Stimulated activated CD4-positive, alpha-beta T cell treated with anti-CD3 and anti-CD28 coated beads, Interleukin-2, amount 100 ng/mL, for 24 hours (primary cell): ENCODE results near the gene CCDC77.

Experiments
- DNase-seq, 2 donors: peaks; one replicate each; pipeline ENCODE4 v3.0.0-alpha.2; 2020

Gene CCDC77

DNA sequence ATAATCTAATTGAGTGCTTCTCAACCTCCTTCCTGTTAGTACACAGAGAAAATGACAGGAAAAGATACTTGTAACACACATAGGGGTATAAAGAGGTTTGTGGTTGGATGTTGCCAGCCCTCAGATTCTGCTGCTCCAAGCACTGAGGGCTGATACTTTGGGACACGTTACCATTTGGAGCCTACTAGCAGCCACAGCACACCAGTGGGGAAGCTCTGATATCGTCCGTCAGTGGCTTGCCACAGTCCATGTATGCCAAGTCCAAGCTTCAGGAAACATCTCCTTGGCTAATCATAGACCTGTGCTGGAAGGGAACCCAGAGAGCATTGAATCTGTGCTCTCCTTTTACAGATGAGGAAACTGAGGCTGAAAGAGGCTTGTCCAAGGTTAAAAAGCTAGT is 80.6 kb downstream of the CCDC77 start:
- no peak for DNase-seq

DNA sequence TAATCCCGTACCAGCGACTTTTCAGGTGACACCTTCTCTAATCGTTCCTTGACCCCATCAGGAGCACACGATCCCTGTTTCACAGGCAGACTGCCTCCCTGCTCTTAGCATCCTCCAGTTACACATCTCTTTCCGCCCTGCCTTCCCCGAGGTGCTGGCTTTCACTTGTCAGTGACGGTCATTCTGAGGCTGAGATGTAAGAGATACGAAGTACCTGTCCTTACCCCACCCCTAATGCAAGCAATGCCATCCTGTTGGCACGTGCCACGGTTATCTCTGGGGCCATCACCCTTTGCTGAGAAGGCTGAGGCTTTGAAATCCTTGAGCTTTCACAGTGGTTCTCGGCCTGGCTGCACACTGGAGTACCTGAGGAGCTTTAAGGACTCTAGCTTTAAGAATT is 82.7 kb downstream of the CCDC77 start:
- DNase-seq: no peak

DNA sequence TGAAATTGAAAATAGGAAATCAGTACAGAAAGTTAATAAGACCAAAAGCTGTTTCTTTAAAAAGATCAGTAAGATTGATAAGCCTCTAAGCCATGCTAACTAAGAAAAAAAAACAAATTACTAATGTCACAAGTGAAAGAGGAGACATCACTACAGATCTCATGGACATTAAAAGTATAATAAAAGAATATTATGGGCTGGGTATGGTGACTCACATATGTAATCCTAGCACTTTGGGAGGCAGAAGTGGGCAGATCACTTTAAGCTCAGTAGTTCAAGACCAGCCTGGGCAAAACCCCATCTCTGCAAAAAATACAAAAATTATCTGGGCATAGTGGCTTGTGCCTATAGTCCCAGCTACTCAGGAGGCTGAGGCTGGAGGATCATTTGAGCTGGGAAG is 88.8 kb downstream of the CCDC77 start:
- DNase-seq: no peak
